Left lung (tissue), 10 donors: ENCODE results near the gene KRTAP10-8. TPM values are rescaled to one million over a fixed set of nuclear protein-coding genes. Genes with fewer than 3 reads are reported as not detected.
"Not testable (repeated sequence)": the region's sequence is repeated elsewhere in the genome, so short reads cannot be mapped to it uniquely, and the experiment has no call there.

ENCODE experiments used
- ATAC-seq: fragments of 200-7000 bp; cut with Tn5 transposase; one replicate; pipeline ENCODE4 v1.9.1; 2020; ENCODE audit warnings: moderate library complexity
- DNase-seq, 4 donors: peaks; one replicate each; pipeline ENCODE4 v3.0.0-alpha.2; 2013 to 2020
- H3K27ac ChIP-seq, 2 donors: fragments of 200-600 bp; sonication (generic) in 1 of 2; one replicate each; pipeline versions ENCODE4 v1.5.0 to v1.8.0; 2020 to 2021
- H3K27me3 ChIP-seq, 2 donors: fragments of 200-600 bp; sonication (generic) in 1 of 2; one replicate each; pipeline versions ENCODE4 v1.5.0 to v1.8.0; 2020 to 2021
- H3K36me3 ChIP-seq, 2 donors: fragments of 200-600 bp; sonication (generic) in 1 of 2; one replicate each; pipeline versions ENCODE4 v1.5.0 to v1.8.0; 2020 to 2021
- H3K4me1 ChIP-seq, 2 donors: fragments of 200-600 bp; one replicate each; pipeline ENCODE4 v1.8.0; 2021
- H3K4me3 ChIP-seq, 2 donors: fragments of 200-600 bp; sonication (generic) in 1 of 2; one replicate each; pipeline versions ENCODE4 v1.5.0 to v1.8.0; 2020 to 2021; ENCODE audit warnings: mild to moderate bottlenecking in 1 of 2
- H3K9me3 ChIP-seq, 2 donors: fragments of 200-600 bp; sonication (generic) in 1 of 2; one replicate each; pipeline versions ENCODE4 v1.5.0 to v1.8.0; 2020 to 2021
- CTCF ChIP-seq, 2 donors: fragments of 200-600 bp; sonication (generic) in 1 of 2; IDR thresholded peaks; one replicate each; pipeline versions ENCODE4 v1.5.0 to v1.8.0; 2021; ENCODE audit warnings: antibody characterized with exemption in 2 of 2
- intact Hi-C, 2 donors: fragments of 100-400 bp; cut with DNase I; formaldehyde crosslinking; loops; one replicate each; pipeline versions ENCODE4 v1.11.2 to v1.14.2; 2022
- polyA plus RNA-seq, 6 donors: library from polyadenylated mRNA; unstranded; fragments of 120-200 nt; gene quantifications; one replicate each; pipeline ENCODE4 v1.2.1, GENCODE V29; 2013; ENCODE audit not compliant: insufficient read length in 6 of 6
- total RNA-seq, 2 donors: library from RNA; stranded (reverse); fragmentation: NEBNext Ultra II Directional; extraction: Animal tissue kit (Norgen Biotek cat#: 25700); gene quantifications; one replicate each; pipeline ENCODE4 v1.2.1, GENCODE V29; 2021
- donor health status: DM: no; HTN: yes; CAD: no.
- donor health status: DM: no; HTN: no; CAD: no.

The KRTAP10-8 gene
- total and polyA plus RNA-seq, 8 donors, result not detected

GRCh38 chr21:44609193-44609592 lies 2.7 kb upstream of the KRTAP10-8 start:
- Histone ChIP-seq H3K4me3 (no peak overlapping the region), H3K27ac (no peak overlapping the region), H3K9me3 (peaks cover 0 to 30% of the 10 kb centered on the region in 2 donors), H3K36me3 (no peaks in the 10 kb centered on the region), H3K4me1 (no peaks in the 10 kb centered on the region), H3K27me3 (peaks cover 0 to 15% of the 10 kb centered on the region in 2 donors)
- DNase-seq (no peak), ATAC-seq (no peak)
- intact Hi-C loops, result no loop called here
- TF ChIP-seq CTCF (IDR thresholded peaks at IDR 0.05), result no peak

- intact Hi-C loops, result not testable (repeated sequence)
Measured at GRCh38 chr21:44610157-44610843, 1.6 kb upstream of the KRTAP10-8 start.

DNA sequence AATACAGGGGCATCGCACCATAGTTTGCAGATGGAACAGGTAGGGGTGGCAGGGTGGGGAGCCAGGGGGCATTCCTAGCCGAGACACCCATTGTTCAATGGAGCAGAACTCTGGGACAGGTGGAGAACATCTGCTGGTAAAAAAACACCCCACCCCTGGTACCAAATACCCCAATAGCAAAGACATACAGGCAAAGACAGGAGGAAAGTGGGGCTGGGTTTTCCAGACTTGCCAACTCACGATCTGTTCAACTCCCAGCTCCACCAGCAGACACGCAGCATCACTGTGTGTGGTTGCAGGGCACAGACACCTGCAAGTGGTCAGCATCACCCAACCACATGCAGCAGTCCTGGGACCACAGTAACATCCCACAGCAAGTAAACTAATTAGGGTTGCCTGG lies 328 bp upstream of the KRTAP10-8 start:
- ATAC-seq (no peak), DNase-seq (no peak)
- intact Hi-C loops, result no loop called here
- no peak overlapping the region for H3K27ac ChIP-seq
- TF ChIP-seq CTCF (IDR thresholded peaks at IDR 0.05), result no peak
- H3K36me3 ChIP-seq, result no peaks in the 10 kb centered on the region
- peaks cover 0 to 36% of the 10 kb centered on the region in 2 donors for H3K27me3 ChIP-seq
- H3K4me3 ChIP-seq, result no peak overlapping the region
- peaks cover 0 to 29% of the 10 kb centered on the region in 2 donors for H3K9me3 ChIP-seq
- H3K4me1 ChIP-seq, result no peaks in the 10 kb centered on the region

More at GRCh38 chr21:44610157-44610843, 1.6 kb upstream of the KRTAP10-8 start:
- H3K4me3 ChIP-seq, DNase-seq, ATAC-seq, H3K4me1 ChIP-seq, H3K27ac ChIP-seq, H3K36me3 ChIP-seq: not testable (repeated sequence)
- Histone ChIP-seq H3K27me3 (peaks cover 0 to 26% of the 10 kb centered on the region in 2 donors), H3K9me3 (peaks cover 0 to 30% of the 10 kb centered on the region in 2 donors)

GRCh38 chr21:44612669-44613229 lies 870 bp downstream of the KRTAP10-8 start:
- no peaks in the 10 kb centered on the region for H3K4me1 ChIP-seq
- H3K9me3 ChIP-seq, result peaks cover 0 to 27% of the 10 kb centered on the region in 2 donors
- H3K27ac ChIP-seq, result no peak overlapping the region
- no peak overlapping the region for H3K4me3 ChIP-seq
- H3K27me3 ChIP-seq, result peaks cover 0 to 36% of the 10 kb centered on the region in 2 donors
- intact Hi-C loops, result no loop called here
- no peak for TF ChIP-seq CTCF (IDR thresholded peaks at IDR 0.05)
- DNase-seq (peak in 1 of 4 donors; percentile 78), ATAC-seq (no peak)
- no peaks in the 10 kb centered on the region for H3K36me3 ChIP-seq

- Histone ChIP-seq H3K4me3 (no peak overlapping the region), H3K27me3 (peaks cover 0 to 36% of the 10 kb centered on the region in 2 donors), H3K27ac (no peak overlapping the region), H3K4me1 (no peaks in the 10 kb centered on the region), H3K9me3 (peaks cover 0 to 27% of the 10 kb centered on the region in 2 donors), H3K36me3 (no peaks in the 10 kb centered on the region)
- ATAC-seq (no peak), DNase-seq (peak in 1 of 4 donors; percentile 57)
- intact Hi-C loops, result no loop called here
- TF ChIP-seq CTCF (IDR thresholded peaks at IDR 0.05), result no peak
Measured at GRCh38 chr21:44613386-44614155, 1.7 kb downstream of the KRTAP10-8 start.
